Neural cell (in vitro differentiated cells): Measurements from ENCODE around the gene PPARGC1A.

Experiments used
- CTCF ChIP-seq: fragments of 450-650 bp; IDR thresholded peaks from 2 replicates; pipeline ENCODE4 v1.5.1; 2014; ENCODE audit warnings: antibody characterized with exemption, mild to moderate bottlenecking, moderate library complexity; ENCODE audit not compliant: poor library complexity, severe bottlenecking
- EZH2 ChIP-seq: fragments of 200-600, 300-800 bp; shearing (Covaris generic), sonication (generic); IDR thresholded peaks from 2 replicates; pipeline ENCODE4 v1.6.1; 2014; ENCODE audit warnings: antibody characterized with exemption, low read length, borderline replicate concordance, mild to moderate bottlenecking; ENCODE audit not compliant: insufficient read depth, poor library complexity, severe bottlenecking
- POLR2AphosphoS5 ChIP-seq: IDR thresholded peaks from 2 replicates; pipeline ENCODE4 v1.6.1; 2012
- REST ChIP-seq: IDR thresholded peaks from 2 replicates; pipeline ENCODE4 v1.6.1; 2012; ENCODE audit warnings: borderline replicate concordance
- TAF1 ChIP-seq: IDR thresholded peaks from 2 replicates; pipeline ENCODE4 v1.6.1; 2012; ENCODE audit warnings: low read depth

GRCh38 chr4:23878912-23879732 is 10.7 kb downstream of the PPARGC1A start:
- TF ChIP-seq CTCF: no peak
- TF ChIP-seq TAF1: no peak
- no peak for TF ChIP-seq EZH2
- no peak for TF ChIP-seq REST
- TF ChIP-seq POLR2AphosphoS5: no peak
